ENCODE results near the gene GRM1. TPM values are rescaled to one million over a fixed set of nuclear protein-coding genes. Genes with fewer than 3 reads are reported as not detected.

GRM1 gene
- total RNA-seq, 1 experiment from 2014 or later, result not detected

- DNase-seq (ENCODE audit: low read depth), result peak; percentile 30
Observed at GRCh38 chr6:146364816-146365594, 336.1 kb downstream of the GRM1 start.

- DNase-seq (ENCODE audit: low read depth), result no peak
Observed at GRCh38 chr6:146367061-146367460, 338.2 kb downstream of the GRM1 start.

- DNase-seq (ENCODE audit: low read depth), result no peak
Observed at GRCh38 chr6:146369866-146370265, 341.0 kb downstream of the GRM1 start.

- DNase-seq (ENCODE audit: low read depth), result no peak
Observed at GRCh38 chr6:146381486-146381885, 352.6 kb downstream of the GRM1 start.

- no peak for DNase-seq (ENCODE audit: low read depth)
Observed at GRCh38 chr6:146388736-146389364, 360.0 kb downstream of the GRM1 start.

- no peak for DNase-seq (ENCODE audit: low read depth)
Observed at GRCh38 chr6:146389740-146390139, 360.9 kb downstream of the GRM1 start.

- no peak for DNase-seq (ENCODE audit: low read depth)
Observed at GRCh38 chr6:146397638-146398037, 368.8 kb downstream of the GRM1 start.

- no peak for DNase-seq (ENCODE audit: low read depth)
Observed at GRCh38 chr6:146402476-146402875, 373.6 kb downstream of the GRM1 start.

- no peak for DNase-seq (ENCODE audit: low read depth)
Observed at GRCh38 chr6:146408583-146408982, 379.7 kb downstream of the GRM1 start.

GRCh38 chr6:146410851-146411595, 382.2 kb downstream of the GRM1 start:
- peak; percentile 16 for DNase-seq (ENCODE audit: low read depth)

GRCh38 chr6:146419576-146419975, 390.7 kb downstream of the GRM1 start:
- no peak for DNase-seq (ENCODE audit: low read depth)

GRCh38 chr6:146420255-146420654, 391.4 kb downstream of the GRM1 start:
- DNase-seq (ENCODE audit: low read depth), result peak; percentile 59

GRCh38 chr6:146422789-146423375, 394.0 kb downstream of the GRM1 start:
- DNase-seq (ENCODE audit: low read depth), result no peak

- no peak for DNase-seq (ENCODE audit: low read depth)
Observed at GRCh38 chr6:146423452-146423851, 394.6 kb downstream of the GRM1 start.

GRCh38 chr6:146426516-146426915, 397.7 kb downstream of the GRM1 start:
- DNase-seq (ENCODE audit: low read depth), result no peak

GRCh38 chr6:146429831-146430230, 401.0 kb downstream of the GRM1 start:
- DNase-seq (ENCODE audit: low read depth), result no peak

- DNase-seq (ENCODE audit: low read depth), result peak; percentile 38
Observed at GRCh38 chr6:146433881-146434731, 405.2 kb downstream of the GRM1 start.

- DNase-seq (ENCODE audit: low read depth), result no peak
Observed at GRCh38 chr6:146434732-146435390, 406.0 kb downstream of the GRM1 start.

- no peak for DNase-seq (ENCODE audit: low read depth)
Observed at GRCh38 chr6:146441907-146442306, 413.0 kb downstream of the GRM1 start.

GRCh38 chr6:146444189-146444588, 415.3 kb downstream of the GRM1 start:
- no peak for DNase-seq (ENCODE audit: low read depth)

GRCh38 chr6:146445233-146445632, 416.4 kb downstream of the GRM1 start:
- no peak for DNase-seq (ENCODE audit: low read depth)

Data from Daoy (cell line).